IMR-90 (cell line): ENCODE results near the gene RECQL5.

Source experiments
- CTCF ChIP-seq: conservative IDR thresholded peaks from 2 replicates; pipeline ENCODE4 v1.5.1; 2012; ENCODE audit warnings: mild to moderate bottlenecking, low read depth, low read length, improper control_type of control experiment
- FOS ChIP-seq: fragments of 150-350 bp; IDR thresholded peaks from 2 replicates; pipeline ENCODE4 v1.6.1; 2016; ENCODE audit warnings: low read depth, low read length
- NFE2L2 ChIP-seq: fragments of 150-350 bp; IDR thresholded peaks from 2 replicates; pipeline ENCODE4 v1.6.1; 2016; ENCODE audit warnings: low read depth, mild to moderate bottlenecking, low read length
- POLR2A ChIP-seq: IDR thresholded peaks from 2 replicates; pipeline ENCODE4 v1.6.1; 2012; ENCODE audit warnings: mild to moderate bottlenecking, low read depth, low read length
- RAD21 ChIP-seq: IDR thresholded peaks from 2 replicates; pipeline ENCODE4 v1.6.1; 2012; ENCODE audit warnings: low read length, improper control_type of control experiment
- SMC3 ChIP-seq: fragments of 150-350 bp; IDR thresholded peaks from 2 replicates; pipeline ENCODE4 v1.6.1; 2016; ENCODE audit warnings: low read depth, mild to moderate bottlenecking, antibody characterized with exemption, low read length, moderate library complexity
- USF2 ChIP-seq: fragments of 150-350 bp; IDR thresholded peaks from 2 replicates; pipeline ENCODE4 v1.6.1; 2017; ENCODE audit warnings: mild to moderate bottlenecking, antibody characterized with exemption, low read length, low read depth

GRCh38 chr17:75621489-75621888 lies 45.5 kb downstream of the RECQL5 start:
- TF ChIP-seq FOS (no peak), CTCF (no peak), USF2 (no peak), POLR2A (no peak), NFE2L2 (no peak), RAD21 (no peak), SMC3 (no peak)
